Type B pancreatic cell (in vitro differentiated cells): ENCODE measurements around the gene NANOS2. TPM values are rescaled to one million over a fixed set of nuclear protein-coding genes. Genes with fewer than 3 reads are reported as not detected.

Source experiments
- DNase-seq: peaks from one replicate; pipeline ENCODE4 v3.0.0; 2021; ENCODE audit warnings: mixed read lengths; ENCODE audit not compliant: unreplicated experiment; ENCODE audit errors: extremely low spot score
- H3K27ac Mint-ChIP-seq: 2 replicates; pipeline ENCODE4 v1.8.0; 2021; ENCODE audit warnings: mild to moderate bottlenecking, mixed read lengths
- H3K27me3 Mint-ChIP-seq: 2 replicates; pipeline ENCODE4 v1.8.0; 2021; ENCODE audit warnings: mixed read lengths
- H3K36me3 Mint-ChIP-seq: 2 replicates; pipeline ENCODE4 v1.8.0; 2021; ENCODE audit warnings: mixed read lengths
- H3K4me1 Mint-ChIP-seq: one replicate; pipeline ENCODE4 v1.8.0; 2021; ENCODE audit warnings: mixed read lengths; ENCODE audit not compliant: unreplicated experiment
- H3K4me3 Mint-ChIP-seq: 2 replicates; pipeline ENCODE4 v1.8.0; 2021; ENCODE audit warnings: mild to moderate bottlenecking, mixed read lengths
- H3K9me3 Mint-ChIP-seq: 2 replicates; pipeline ENCODE4 v1.8.0; 2021; ENCODE audit warnings: mixed read lengths
- total RNA-seq: library from RNA; stranded (reverse); gene quantifications from 2 replicates; pipeline ENCODE4 v1.2.1, GENCODE V29; 2021; ENCODE audit warnings: low replicate concordance
- TF ChIP-seq, protein P1 (sequence below): fragments of 200-600 bp; sonication (generic); conservative IDR thresholded peaks from 2 replicates; pipeline ENCODE4 v1.5.0; 2021; ENCODE audit warnings: antibody characterized with exemption, mild to moderate bottlenecking

NANOS2 gene
- total RNA-seq, 1 donor from 2014 or later: not detected

DNA sequence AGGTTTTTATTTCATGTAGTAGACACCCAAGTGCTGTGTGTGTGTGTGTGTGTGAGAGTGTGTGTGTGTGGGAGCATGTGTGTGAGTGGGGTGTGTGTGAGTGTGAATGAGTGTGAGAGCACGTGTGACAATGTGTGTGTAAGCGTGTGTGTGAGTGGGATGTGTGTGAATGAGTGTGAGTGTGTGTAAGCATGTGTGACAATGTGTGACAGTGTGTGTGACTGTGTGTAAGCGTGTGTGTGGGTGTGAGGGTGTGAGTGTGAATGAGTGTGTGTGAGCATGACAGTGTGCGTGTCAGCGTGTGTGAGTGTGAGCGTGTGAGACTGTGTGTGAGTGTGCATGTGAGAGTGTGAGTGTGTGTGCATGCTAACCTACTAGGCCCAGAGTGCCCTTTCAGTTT is 43.7 kb upstream of the NANOS2 start:
- TF ChIP-seq, protein P1, sequence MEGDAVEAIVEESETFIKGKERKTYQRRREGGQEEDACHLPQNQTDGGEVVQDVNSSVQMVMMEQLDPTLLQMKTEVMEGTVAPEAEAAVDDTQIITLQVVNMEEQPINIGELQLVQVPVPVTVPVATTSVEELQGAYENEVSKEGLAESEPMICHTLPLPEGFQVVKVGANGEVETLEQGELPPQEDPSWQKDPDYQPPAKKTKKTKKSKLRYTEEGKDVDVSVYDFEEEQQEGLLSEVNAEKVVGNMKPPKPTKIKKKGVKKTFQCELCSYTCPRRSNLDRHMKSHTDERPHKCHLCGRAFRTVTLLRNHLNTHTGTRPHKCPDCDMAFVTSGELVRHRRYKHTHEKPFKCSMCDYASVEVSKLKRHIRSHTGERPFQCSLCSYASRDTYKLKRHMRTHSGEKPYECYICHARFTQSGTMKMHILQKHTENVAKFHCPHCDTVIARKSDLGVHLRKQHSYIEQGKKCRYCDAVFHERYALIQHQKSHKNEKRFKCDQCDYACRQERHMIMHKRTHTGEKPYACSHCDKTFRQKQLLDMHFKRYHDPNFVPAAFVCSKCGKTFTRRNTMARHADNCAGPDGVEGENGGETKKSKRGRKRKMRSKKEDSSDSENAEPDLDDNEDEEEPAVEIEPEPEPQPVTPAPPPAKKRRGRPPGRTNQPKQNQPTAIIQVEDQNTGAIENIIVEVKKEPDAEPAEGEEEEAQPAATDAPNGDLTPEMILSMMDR: no peak
- no peak for DNase-seq
- H3K4me3 Mint-ChIP-seq: no peak overlapping the region
- H3K27me3 Mint-ChIP-seq: peaks cover 53% of the 10 kb centered on the region
- no peaks in the 10 kb centered on the region for H3K4me1 Mint-ChIP-seq
- H3K9me3 Mint-ChIP-seq: peaks cover under 1% of the 10 kb centered on the region
- no peak overlapping the region for H3K27ac Mint-ChIP-seq
- H3K36me3 Mint-ChIP-seq: no peaks in the 10 kb centered on the region

DNA sequence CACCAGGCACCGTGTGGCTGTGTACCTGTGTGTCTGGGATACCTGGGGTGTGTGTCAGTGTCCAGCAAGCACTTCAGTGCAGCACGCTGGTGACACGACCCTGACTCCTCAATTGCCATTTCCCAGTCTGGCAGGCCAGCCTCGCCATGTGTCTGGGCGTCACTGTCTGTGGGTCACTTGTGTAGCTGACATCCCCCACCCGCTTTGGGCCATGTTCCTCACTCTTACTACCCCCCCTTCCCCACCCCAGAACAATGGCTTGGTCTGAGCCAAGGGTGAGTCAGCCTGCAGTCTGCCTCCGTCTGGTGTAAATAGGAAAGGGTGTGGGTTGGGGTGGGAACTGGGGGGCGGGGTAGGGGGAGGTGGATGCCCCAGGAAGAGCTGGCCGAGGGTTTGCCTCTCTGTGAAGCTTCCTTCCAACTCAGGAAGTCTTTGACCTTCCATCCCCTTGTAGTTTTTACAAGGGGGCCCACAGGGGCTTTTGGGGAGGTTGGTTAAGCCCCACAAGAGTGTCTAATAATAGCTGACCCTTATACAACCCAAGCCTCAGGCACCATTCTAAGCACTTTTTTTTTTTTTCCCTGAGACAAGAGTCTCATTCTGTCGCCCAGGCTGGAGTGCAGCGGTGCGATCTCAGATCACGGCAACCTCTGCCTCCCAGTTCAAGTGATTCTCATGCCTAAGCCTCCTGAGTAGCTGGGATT is 41.5 kb upstream of the NANOS2 start:
- H3K27me3 Mint-ChIP-seq: peaks cover 43% of the 10 kb centered on the region

DNA sequence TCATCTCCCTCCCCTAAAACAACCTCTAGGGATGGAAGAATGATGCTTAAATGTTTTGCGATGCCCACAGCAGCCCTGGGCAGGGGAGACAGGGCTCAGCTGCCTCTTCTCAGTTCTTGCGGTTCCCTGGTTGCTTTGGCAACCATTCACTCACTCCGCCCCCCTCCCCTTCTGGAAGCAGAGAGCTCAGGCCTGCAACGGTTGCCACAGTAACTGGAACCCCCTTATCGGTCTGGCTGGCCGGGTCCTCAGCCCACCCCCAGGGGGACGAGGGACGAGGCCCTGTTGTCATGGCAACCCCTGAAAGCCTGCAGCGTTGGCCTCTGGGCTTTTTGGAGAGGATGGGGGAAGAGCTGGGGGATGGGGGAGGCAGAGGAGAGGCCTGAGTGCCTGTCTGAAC is 39.6 kb upstream of the NANOS2 start:
- Mint-ChIP-seq H3K4me3 (no peak overlapping the region), H3K4me1 (no peaks in the 10 kb centered on the region), H3K27ac (no peak overlapping the region), H3K36me3 (no peaks in the 10 kb centered on the region), H3K27me3 (peaks cover 33% of the 10 kb centered on the region), H3K9me3 (peaks cover 4% of the 10 kb centered on the region)
- no peak for DNase-seq
- TF ChIP-seq, protein P1: no peak

More for the DNA sequence above, 41.5 kb upstream of the NANOS2 start:
- Mint-ChIP-seq H3K36me3 (no peaks in the 10 kb centered on the region), H3K4me1 (no peaks in the 10 kb centered on the region), H3K9me3 (peaks cover 4% of the 10 kb centered on the region), H3K4me3 (no peak overlapping the region), H3K27ac (no peak overlapping the region)
- DNase-seq: no peak
- TF ChIP-seq, protein P1: no peak

DNA sequence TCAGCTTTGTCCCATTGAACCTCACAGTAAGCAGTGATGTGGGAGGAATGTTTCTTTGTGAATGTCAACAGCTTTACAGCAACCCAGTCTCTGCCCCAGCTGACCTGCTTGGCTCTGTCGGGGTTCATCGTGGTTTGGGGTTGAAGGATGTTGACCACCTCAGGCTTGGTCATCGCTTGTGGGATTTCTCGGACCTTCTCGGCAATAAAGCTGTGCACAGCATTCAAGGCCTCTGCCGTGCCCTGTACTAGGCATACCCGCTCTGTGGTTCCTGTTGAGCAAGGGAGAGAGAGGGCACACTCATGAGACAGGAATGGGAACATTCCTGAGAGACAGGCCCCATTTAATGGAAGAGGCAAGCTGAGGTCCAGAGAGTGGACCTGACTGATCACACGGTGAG is 39.1 kb upstream of the NANOS2 start:
- Mint-ChIP-seq H3K27ac (no peak overlapping the region), H3K9me3 (peaks cover 4% of the 10 kb centered on the region), H3K4me3 (no peak overlapping the region), H3K4me1 (no peaks in the 10 kb centered on the region), H3K27me3 (peaks cover 33% of the 10 kb centered on the region), H3K36me3 (no peaks in the 10 kb centered on the region)
- TF ChIP-seq, protein P1: no peak
- DNase-seq: no peak

DNA sequence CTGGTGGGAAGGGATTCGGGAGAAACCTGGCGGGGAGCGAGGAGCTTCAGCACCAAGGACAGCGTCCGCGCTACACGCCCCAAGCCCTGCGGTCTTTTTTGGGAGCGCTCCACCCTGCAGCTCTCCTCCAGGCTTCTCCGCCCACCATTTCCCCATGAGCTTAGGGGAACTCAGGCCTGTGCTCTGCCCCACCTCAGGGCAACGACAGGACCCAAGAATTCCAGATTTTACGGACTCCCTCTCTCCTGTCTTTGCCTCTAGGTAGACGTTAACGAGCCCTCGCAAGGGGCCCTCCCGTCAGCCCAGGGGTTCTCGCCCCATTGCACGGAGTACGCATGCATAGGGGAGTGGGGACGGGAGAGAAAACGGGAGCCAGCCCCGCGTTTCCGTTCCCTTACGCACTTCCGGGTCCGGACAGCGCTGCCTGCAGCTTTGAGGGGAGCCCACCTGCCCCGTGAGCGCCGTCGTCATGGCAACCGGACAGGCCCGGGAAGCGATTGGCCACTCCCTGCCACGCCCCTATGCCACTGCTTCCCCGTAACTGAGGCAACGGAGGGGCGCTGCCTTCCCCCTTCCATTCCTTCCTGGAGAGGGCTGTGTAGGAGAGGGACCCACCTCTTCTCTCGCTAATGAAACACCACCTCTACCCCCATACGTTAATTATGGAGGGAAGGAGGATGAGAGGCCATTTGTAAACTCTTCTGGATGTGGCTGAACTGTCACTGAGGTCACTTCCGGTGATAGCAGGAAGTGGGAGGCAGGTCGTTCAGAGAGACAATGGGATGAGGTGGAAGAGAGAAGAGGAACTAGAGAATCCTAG is 38.3 kb upstream of the NANOS2 start:
- peaks cover 29% of the 10 kb centered on the region for H3K27me3 Mint-ChIP-seq
- no peak for DNase-seq
- no peaks in the 10 kb centered on the region for H3K36me3 Mint-ChIP-seq
- peak overlapping the region; percentile 89 for H3K4me3 Mint-ChIP-seq
- peak overlapping the region; percentile 81 for H3K27ac Mint-ChIP-seq
- peaks cover 4% of the 10 kb centered on the region for H3K9me3 Mint-ChIP-seq
- H3K4me1 Mint-ChIP-seq: no peaks in the 10 kb centered on the region
- TF ChIP-seq, protein P1: no peak
